KBM-7 (cell line): Measurements from ENCODE around the gene ZNF337.
"Not testable (repeated sequence)": the region's sequence is repeated elsewhere in the genome, so short reads cannot be mapped to it uniquely, and the experiment has no call there.

ENCODE experiments used
- DNase-seq: peaks from one replicate; pipeline ENCODE4 v3.0.0-alpha.2; 2015
- in situ Hi-C: fragments of 300-500 bp; cut with MboI; formaldehyde crosslinking; loops from 2 replicates; pipeline ENCODE4 v1.14.3; 2020; ENCODE audit warnings: low sequenced_read_pairs, low pct_unique_long_range_greater_than_20kb, mixed read lengths

The ZNF337 gene

GRCh38 chr20:25699914-25700313, 3.3 kb upstream of the ZNF337 start:
- in situ Hi-C loops, result no loop called here
- no peak for DNase-seq

GRCh38 chr20:25697132-25697446, 436 bp upstream of the ZNF337 start:
- in situ Hi-C loops, result no loop called here
- DNase-seq, result no peak

- DNase-seq, result peak; percentile 24
- in situ Hi-C loops, result no loop called here
These were observed 902 bp downstream of the ZNF337 start for GRCh38 chr20:25695532-25696370.

- DNase-seq, result no peak
- in situ Hi-C loops, result no loop called here
These were observed 4.2 kb downstream of the ZNF337 start for GRCh38 chr20:25692499-25692898.

- no peak for DNase-seq
- in situ Hi-C loops, result no loop called here
These were observed 6.2 kb downstream of the ZNF337 start for GRCh38 chr20:25690427-25690826.

- in situ Hi-C loops, result no loop called here
- DNase-seq, result no peak
These were observed 10.3 kb downstream of the ZNF337 start for GRCh38 chr20:25686081-25687067.

GRCh38 chr20:25685276-25686080, 11.2 kb downstream of the ZNF337 start:
- in situ Hi-C loops, result no loop called here
- no peak for DNase-seq

GRCh38 chr20:25683826-25684225, 12.8 kb downstream of the ZNF337 start:
- in situ Hi-C loops, DNase-seq: not testable (repeated sequence)

- no peak for DNase-seq
- in situ Hi-C loops, result no loop called here
These were observed 13.6 kb downstream of the ZNF337 start for GRCh38 chr20:25683050-25683449.

GRCh38 chr20:25676164-25676809, 20.4 kb downstream of the ZNF337 start:
- in situ Hi-C loops, result no loop called here
- DNase-seq, result no peak

- in situ Hi-C loops, result no loop called here
- no peak for DNase-seq
These were observed 21.5 kb downstream of the ZNF337 start for GRCh38 chr20:25675161-25675560.

GRCh38 chr20:25672659-25673235, 23.9 kb downstream of the ZNF337 start:
- no peak for DNase-seq
- in situ Hi-C loops, result no loop called here

- no peak for DNase-seq
- in situ Hi-C loops, result no loop called here
These were observed 26.7 kb downstream of the ZNF337 start for GRCh38 chr20:25669826-25670422.

GRCh38 chr20:25668446-25668845, 28.2 kb downstream of the ZNF337 start:
- no peak for DNase-seq
- in situ Hi-C loops, result no loop called here

- no peak for DNase-seq
- in situ Hi-C loops, result no loop called here
These were observed 36.7 kb downstream of the ZNF337 start for GRCh38 chr20:25659999-25660398.

GRCh38 chr20:25654487-25654886, 42.2 kb downstream of the ZNF337 start:
- in situ Hi-C loops, result no loop called here
- DNase-seq, result no peak

- in situ Hi-C loops, DNase-seq: not testable (repeated sequence)
These were observed 43.8 kb downstream of the ZNF337 start for GRCh38 chr20:25652866-25653265.

- DNase-seq, result no peak
- in situ Hi-C loops, result no loop called here
These were observed 51.8 kb downstream of the ZNF337 start for GRCh38 chr20:25644814-25645213.
